SK-N-SH (cell line): ENCODE data around the gene TAF11L13. TPM values are rescaled to one million over a fixed set of nuclear protein-coding genes. Genes with fewer than 3 reads are reported as not detected.

ENCODE experiments used
- CTCF ChIA-PET: fragments of 300-600, 350-600 bp; formaldehyde crosslinking; extraction: SDS; loops from one replicate; lab custom pipeline; 2021; lab: Yijun Ruan, JAX
- POLR2A ChIA-PET: fragments of 350-600 bp; sonication (Branson Sonifier 250); formaldehyde crosslinking; extraction: SDS; loops from one replicate; lab custom pipeline; 2020; ENCODE audit warnings: antibody characterized with exemption, inconsistent platforms; lab: Yijun Ruan, JAX
- DNase-seq: peaks from one replicate; pipeline ENCODE4 v3.0.0; 2012
- H2AFZ ChIP-seq: fragments of 200-600 bp; sonication (generic); 2 replicates; pipeline ENCODE4 v1.8.1; 2016; ENCODE audit warnings: antibody characterized with exemption, mild to moderate bottlenecking, low read depth
- H3F3A ChIP-seq: fragments of 200-600 bp; sonication (generic); replicated peaks from 2 replicates; pipeline ENCODE3; 2016; ENCODE audit warnings: antibody characterized with exemption, mild to moderate bottlenecking; ENCODE audit not compliant: insufficient read depth
- H3K27ac ChIP-seq, 2 experiments: fragments of 200-500 bp in 1 of 2; fragments of 200-600 bp in 1 of 2; sonication (Bioruptor generic) in 1 of 2; sonication (generic), shearing (Covaris generic) in 1 of 2; 2 replicates each; pipeline versions ENCODE4 v1.5.1 to v1.6.1; 2014 to 2016; ENCODE audit warnings: low read depth in 2 of 2, inconsistent platforms in 1 of 2, low read length in 1 of 2, mild to moderate bottlenecking in 1 of 2, mixed read lengths in 1 of 2
- H3K27me3 ChIP-seq: fragments of 200-600 bp; sonication (generic), shearing (Covaris generic); 2 replicates; pipeline ENCODE4 v1.6.1; 2016; ENCODE audit warnings: mixed run types; ENCODE audit not compliant: insufficient read depth
- H3K36me3 ChIP-seq, 2 experiments: fragments of 200-500 bp in 1 of 2; fragments of 200-600 bp in 1 of 2; sonication (Bioruptor generic) in 1 of 2; sonication (generic) in 1 of 2; replicated peaks in 1 of 2; 2 replicates each; pipeline versions ENCODE3 to v1.5.1; 2014 to 2016; ENCODE audit warnings: low read length in 1 of 2, mild to moderate bottlenecking in 1 of 2; ENCODE audit not compliant: insufficient read depth in 2 of 2, control insufficient read depth in 1 of 2
- H3K4me1 ChIP-seq, 2 experiments: fragments of 200-500 bp in 1 of 2; fragments of 200-600 bp in 1 of 2; sonication (Bioruptor generic) in 1 of 2; sonication (generic), shearing (Covaris generic) in 1 of 2; 2 replicates each; pipeline versions ENCODE4 v1.5.1 to v1.6.1; 2014 to 2016; ENCODE audit warnings: low read depth in 1 of 2, low read length in 1 of 2, mixed run types in 1 of 2; ENCODE audit not compliant: insufficient read depth in 2 of 2, control insufficient read depth in 1 of 2
- H3K4me2 ChIP-seq: fragments of 200-600 bp; sonication (generic), shearing (Covaris generic); 2 replicates; pipeline ENCODE4 v1.6.1; 2017; ENCODE audit warnings: mixed run types
- H3K4me3 ChIP-seq, 2 experiments: fragments of 200-500 bp in 1 of 2; fragments of 200-600 bp in 1 of 2; sonication (Bioruptor generic) in 1 of 2; sonication (generic), shearing (Covaris generic) in 1 of 2; 2 replicates each; pipeline versions ENCODE4 v1.5.1 to v1.8.1; 2014 to 2016; ENCODE audit warnings: low read depth in 2 of 2, inconsistent platforms in 1 of 2, low read length in 1 of 2, mild to moderate bottlenecking in 1 of 2, mixed read lengths in 1 of 2, moderate library complexity in 1 of 2
- H3K79me2 ChIP-seq: fragments of 200-600 bp; sonication (generic); 2 replicates; pipeline ENCODE4 v1.8.1; 2017; ENCODE audit warnings: mild to moderate bottlenecking; ENCODE audit not compliant: insufficient read depth
- H3K9ac ChIP-seq: fragments of 200-600 bp; sonication (generic); 2 replicates; pipeline ENCODE4 v1.6.1; 2017; ENCODE audit warnings: mixed run types
- H3K9me2 ChIP-seq: fragments of 200-600 bp; sonication (generic); 2 replicates; pipeline ENCODE4 v1.6.1; 2017; ENCODE audit warnings: mixed run types
- H3K9me3 ChIP-seq: fragments of 200-600 bp; sonication (generic); 2 replicates; pipeline ENCODE4 v1.6.1; 2017; ENCODE audit warnings: mixed run types, mild to moderate bottlenecking, moderate library complexity
- H4K20me1 ChIP-seq: fragments of 200-600 bp; sonication (generic); 2 replicates; pipeline ENCODE4 v1.6.1; 2017; ENCODE audit warnings: mild to moderate bottlenecking, mixed run types; ENCODE audit not compliant: insufficient read depth
- CHD2 ChIP-seq: fragments of 150-350 bp; IDR thresholded peaks from 2 replicates; pipeline ENCODE4 v1.6.1; 2018; ENCODE audit warnings: low read length; ENCODE audit not compliant: partially characterized antibody
- ELF1 ChIP-seq: IDR thresholded peaks from 2 replicates; pipeline ENCODE4 v1.4.0; 2012
- FOSL2 ChIP-seq: IDR thresholded peaks from 2 replicates; pipeline ENCODE4 v1.4.0; 2012; ENCODE audit warnings: low read depth, mild to moderate bottlenecking, moderate library complexity, borderline replicate concordance
- IRF3 ChIP-seq: fragments of 150-350 bp; IDR thresholded peaks from 2 replicates; pipeline ENCODE4 v1.6.1; 2016; ENCODE audit warnings: mild to moderate bottlenecking, low read depth, low read length
- JUND ChIP-seq: IDR thresholded peaks from 2 replicates; pipeline ENCODE4 v1.4.0; 2012
- MAX ChIP-seq: IDR thresholded peaks from 2 replicates; pipeline ENCODE4 v1.4.0; 2012; ENCODE audit warnings: low read depth
- MEF2A ChIP-seq: IDR thresholded peaks from 2 replicates; pipeline ENCODE4 v1.4.0; 2012; ENCODE audit warnings: low read depth, borderline replicate concordance
- MXI1 ChIP-seq: IDR thresholded peaks from 2 replicates; pipeline ENCODE4 v1.6.1; 2012; ENCODE audit warnings: mild to moderate bottlenecking, low read depth, low read length, improper control_type of control experiment
- PBX3 ChIP-seq: IDR thresholded peaks from 2 replicates; pipeline ENCODE4; 2012
- POLR2AphosphoS5 ChIP-seq: IDR thresholded peaks from 2 replicates; pipeline ENCODE4 v1.6.1; 2012; ENCODE audit warnings: low read depth, low read length
- REST ChIP-seq: IDR thresholded peaks from 2 replicates; pipeline ENCODE4 v1.6.1; 2012; ENCODE audit warnings: mild to moderate bottlenecking, low read depth, low read length, moderate library complexity
- SIN3A ChIP-seq: IDR thresholded peaks from 2 replicates; pipeline ENCODE4 v1.6.1; 2012; ENCODE audit warnings: low read depth, mild to moderate bottlenecking, low read length, moderate library complexity, borderline replicate concordance
- SMC3 ChIP-seq: IDR thresholded peaks from 2 replicates; pipeline ENCODE4 v1.6.1; 2012; ENCODE audit warnings: low read depth, low read length, improper control_type of control experiment
- USF2 ChIP-seq: fragments of 150-350 bp; IDR thresholded peaks from 2 replicates; pipeline ENCODE4 v1.6.1; 2017; ENCODE audit warnings: antibody characterized with exemption, low read length, low read depth, borderline replicate concordance
- WGBS: methylation state at CpG from one replicate; pipeline ENCODE4 v1.1.6; 2017; ENCODE audit warnings: low lambda C conversion rate; 5-methylcytosine and 5-hydroxymethylcytosine counted together
- polyA plus RNA-seq, 3 experiments: library from polyadenylated mRNA; depleted of rRNA; stranded (reverse); fragments of >200 nt; gene quantifications; 2 replicates each; pipeline ENCODE4 v1.2.3, GENCODE V29; 2012

Gene TAF11L13
- polyA plus RNA-seq, 1 of the 3 experiments (the other 2 are of a cell fraction), result not detected

- CTCF ChIA-PET, result no interaction called here
- no peak overlapping the region for H3K4me3 ChIP-seq
- no peak overlapping the region for H2AFZ ChIP-seq
- no peak for DNase-seq
- TF ChIP-seq REST, result no peak
- no peak for TF ChIP-seq POLR2AphosphoS5
- no peak for TF ChIP-seq SIN3A
- TF ChIP-seq FOSL2, result no peak
- TF ChIP-seq SMC3, result no peak
- TF ChIP-seq MEF2A, result no peak
- no peak for TF ChIP-seq PBX3
- no peak for TF ChIP-seq MXI1
- TF ChIP-seq JUND, result no peak
- TF ChIP-seq IRF3, result no peak
- TF ChIP-seq, all 33 proteins: peak for 0
- Histone ChIP-seq H4K20me1 (no peaks in the 10 kb centered on the region), H3K79me2 (no peaks in the 10 kb centered on the region), H3K27me3 (no peaks in the 10 kb centered on the region), H3K36me3 (no peaks in the 10 kb centered on the region), H3K4me1 (no peaks in the 10 kb centered on the region), H3K27ac (no peak overlapping the region), H3K4me2 (no peak overlapping the region), H3K9me3 (no peaks in the 10 kb centered on the region), H3K9me2 (no peaks in the 10 kb centered on the region), H3K9ac (no peak overlapping the region), H3F3A (no peaks in the 10 kb centered on the region)
- POLR2A ChIA-PET, result no interaction called here
- 60% methylated on average over 8 of the region's 8 CpGs for WGBS
These were observed 47.8 kb downstream of the TAF11L13 start for GRCh38 chr5:17679597-17680203.

- H3K27me3 ChIP-seq, result no peaks in the 10 kb centered on the region
- TF ChIP-seq CHD2 (no peak), MAX (no peak), USF2 (no peak), ELF1 (no peak)
- TF ChIP-seq, all 33 proteins: peak for 0
- no peaks in the 10 kb centered on the region for H3K36me3 ChIP-seq
- POLR2A ChIA-PET, result no interaction called here
- no peaks in the 10 kb centered on the region for H3K9me3 ChIP-seq
- CTCF ChIA-PET, result no interaction called here
- no peaks in the 10 kb centered on the region for H3K4me1 ChIP-seq
- H3K4me3 ChIP-seq, result no peak overlapping the region
- WGBS, result 19% methylated on average over 2 of the region's 2 CpGs
- no peaks in the 10 kb centered on the region for H3F3A ChIP-seq
- no peaks in the 10 kb centered on the region for H3K79me2 ChIP-seq
- no peak overlapping the region for H3K9ac ChIP-seq
- DNase-seq, result no peak
- no peaks in the 10 kb centered on the region for H3K9me2 ChIP-seq
- no peak overlapping the region for H3K27ac ChIP-seq
- no peaks in the 10 kb centered on the region for H4K20me1 ChIP-seq
- H3K4me2 ChIP-seq, result no peak overlapping the region
- H2AFZ ChIP-seq, result no peak overlapping the region
These were observed 48.8 kb downstream of the TAF11L13 start for GRCh38 chr5:17680737-17681136.
